Subcutaneous adipose tissue (tissue), 4 donors: ENCODE data around the gene ADAP2. TPM values are rescaled to one million over a fixed set of nuclear protein-coding genes. Genes with fewer than 3 reads are reported as not detected.

Experiments
- CTCF ChIP-seq: fragments of 450-650 bp; IDR thresholded peaks from one replicate; pipeline ENCODE4 v1.5.1; 2016; ENCODE audit warnings: low read depth, mild to moderate bottlenecking, control low read depth, antibody characterized with exemption, moderate library complexity
- total RNA-seq, 4 donors: library from RNA; depleted of rRNA; stranded (reverse); fragments of >200 nt; gene quantifications; one replicate each; pipeline ENCODE4 v1.1.0, GENCODE V29; 2016

ADAP2 gene
- total RNA-seq, 4 donors from 2014 or later = 26.6 to 86.9 (median 44.4) TPM

DNA sequence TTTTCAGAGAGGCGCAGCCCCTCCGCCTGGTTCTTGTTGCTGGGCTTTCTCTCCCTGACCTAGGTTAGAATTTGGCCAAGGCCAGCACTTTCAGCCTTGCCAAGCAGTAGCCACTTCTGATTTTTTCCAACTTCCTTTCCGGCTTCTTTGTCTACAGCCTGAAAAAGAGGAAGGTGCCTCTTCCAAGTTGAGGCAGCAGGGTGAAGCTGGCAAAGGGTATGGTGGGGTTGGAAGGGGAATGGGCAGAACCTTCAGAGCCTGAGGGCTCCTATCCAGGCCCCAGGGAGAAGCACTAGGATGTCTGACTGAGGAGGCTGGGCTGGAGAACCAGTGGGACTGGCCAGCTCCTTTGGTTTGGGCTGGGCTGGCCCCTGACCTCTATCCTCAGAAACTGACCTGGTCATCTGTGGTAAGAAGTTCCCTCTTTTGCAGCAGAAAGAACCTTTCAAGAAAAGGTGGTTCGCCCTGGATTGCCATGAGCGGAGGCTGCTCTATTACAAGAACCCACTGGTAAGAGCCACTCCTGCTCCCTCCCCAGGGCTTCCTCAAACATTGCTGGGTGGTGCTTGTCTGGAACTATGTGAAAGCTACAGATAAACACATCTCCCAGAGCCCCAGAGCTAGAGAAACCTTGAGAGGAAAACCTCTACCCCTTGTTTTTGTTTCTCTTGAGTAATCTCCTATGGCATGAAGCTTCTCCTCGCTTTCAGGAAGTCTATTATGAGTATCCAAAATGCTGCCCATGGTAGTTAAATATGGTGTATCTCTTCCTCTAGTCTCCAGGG, 32.5 kb downstream of the ADAP2 start:
- no peak for TF ChIP-seq CTCF

GRCh38 chr17:30956764-30957374, 35.1 kb downstream of the ADAP2 start:
- TF ChIP-seq CTCF = no peak

- no peak for TF ChIP-seq CTCF
Observed at GRCh38 chr17:30957741-30958140, 36.0 kb downstream of the ADAP2 start.

DNA sequence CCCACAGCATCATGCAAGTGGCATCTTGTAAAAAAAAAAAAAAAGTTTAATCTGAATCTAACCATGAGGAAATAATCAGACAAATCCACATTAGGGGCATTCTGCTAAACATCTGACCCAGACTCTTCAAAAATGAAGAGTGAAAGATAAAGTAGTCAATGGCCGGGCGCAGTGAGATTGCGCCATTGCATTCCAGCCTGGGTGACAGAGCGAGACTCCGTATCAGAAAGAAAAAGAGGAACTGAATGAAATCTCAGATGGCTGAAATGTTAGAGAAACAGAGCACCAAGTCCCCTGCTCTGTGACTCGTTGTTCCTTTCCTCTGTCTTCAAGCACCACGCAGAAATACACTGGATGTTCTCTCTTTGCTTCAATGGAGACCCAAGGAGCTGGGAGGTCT, 36.4 kb downstream of the ADAP2 start:
- no peak for TF ChIP-seq CTCF

DNA sequence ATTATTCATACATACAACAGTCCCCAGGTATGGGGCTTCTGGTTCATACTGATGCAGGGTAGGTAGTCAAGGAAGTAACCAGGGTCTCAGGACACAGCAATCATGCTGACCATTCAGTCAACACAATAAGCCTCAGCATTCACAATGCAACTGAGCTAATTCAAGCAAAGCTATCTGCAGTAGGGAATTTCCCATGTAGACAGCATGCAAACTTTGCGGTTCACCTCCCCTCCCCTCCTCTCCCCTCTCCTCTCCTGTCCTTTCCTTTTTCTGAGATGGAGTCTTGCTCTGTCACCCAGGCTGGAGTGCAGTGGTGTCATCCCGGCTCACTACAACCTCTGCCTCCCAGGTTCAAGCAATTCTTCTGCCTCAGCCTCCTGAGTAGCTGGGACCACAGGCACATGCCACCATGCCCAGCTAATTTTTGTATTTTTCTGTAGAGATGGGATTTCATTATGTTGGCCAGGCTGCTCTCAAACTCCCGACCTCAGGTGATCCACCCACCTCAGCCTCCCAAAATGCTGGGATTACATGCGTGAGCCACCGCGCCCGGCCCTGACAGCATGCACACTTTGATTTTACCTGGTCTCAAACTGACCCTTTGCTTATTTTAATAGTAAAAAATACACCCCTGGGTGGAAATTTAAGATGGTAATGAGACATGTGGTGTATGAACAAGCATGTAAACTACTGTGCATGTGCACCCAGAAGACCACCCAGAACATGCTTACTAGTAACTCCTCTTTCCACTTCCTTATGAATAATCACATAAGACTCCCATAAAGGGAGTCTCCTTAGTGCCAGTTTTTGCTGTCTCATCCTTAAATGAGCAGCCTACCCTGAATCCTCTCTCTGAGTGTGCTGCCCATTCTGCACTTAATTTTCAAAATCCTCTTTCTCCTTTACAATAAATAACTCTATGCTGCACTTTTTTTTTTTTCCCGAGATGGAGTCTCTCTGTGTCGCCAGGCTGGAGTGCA, 39.8 kb downstream of the ADAP2 start:
- no peak for TF ChIP-seq CTCF

- no peak for TF ChIP-seq CTCF
Observed at GRCh38 chr17:30964876-30965275, 43.1 kb downstream of the ADAP2 start.

- no peak for TF ChIP-seq CTCF
Observed at GRCh38 chr17:30965686-30966085, 43.9 kb downstream of the ADAP2 start.
